IMR-90 (cell line): ENCODE measurements around the gene TCOF1.

Experiments used
- POLR2A ChIP-seq: IDR thresholded peaks from 2 replicates; pipeline ENCODE4 v1.6.1; 2012; ENCODE audit warnings: mild to moderate bottlenecking, low read depth, low read length
- TF ChIP-seq, protein P1 (sequence below): conservative IDR thresholded peaks from 2 replicates; pipeline ENCODE4 v1.5.1; 2012; ENCODE audit warnings: mild to moderate bottlenecking, low read depth, low read length, improper control_type of control experiment

DNA sequence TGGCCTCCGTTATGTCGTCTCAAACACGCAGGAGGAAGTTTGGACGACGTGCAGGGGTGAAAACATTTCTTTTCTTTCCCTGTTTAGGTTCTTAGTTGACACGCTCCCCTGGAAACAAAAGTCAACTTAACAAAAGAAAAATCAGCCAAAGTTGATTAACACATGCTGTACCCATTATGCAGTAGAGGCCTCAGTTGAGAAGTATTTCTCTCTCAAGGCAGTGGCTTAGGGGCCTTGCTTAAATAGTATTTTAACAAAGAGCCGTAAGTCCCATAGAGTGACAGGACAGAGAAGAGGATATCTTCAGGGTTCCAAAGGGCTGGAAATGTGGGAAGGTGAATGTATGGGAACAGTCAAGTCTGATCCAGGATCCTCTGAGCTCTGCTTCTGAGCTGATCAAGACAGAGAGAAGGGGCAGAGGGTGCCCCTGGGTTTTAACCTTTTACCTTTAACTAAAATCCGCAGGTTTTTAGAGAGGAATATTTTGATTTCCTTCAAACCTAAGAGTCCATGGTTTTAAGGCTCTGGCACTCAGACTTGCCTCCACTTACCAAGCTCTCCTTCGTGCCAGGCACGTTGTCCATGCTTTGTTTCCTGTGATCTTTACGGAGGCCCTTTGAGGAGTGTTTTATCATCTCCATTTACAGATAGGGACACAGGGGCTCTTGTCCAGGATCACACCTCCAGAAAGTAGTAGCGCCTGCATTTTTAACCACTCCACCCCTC, 55.8 kb downstream of the TCOF1 start:
- TF ChIP-seq, protein P1, sequence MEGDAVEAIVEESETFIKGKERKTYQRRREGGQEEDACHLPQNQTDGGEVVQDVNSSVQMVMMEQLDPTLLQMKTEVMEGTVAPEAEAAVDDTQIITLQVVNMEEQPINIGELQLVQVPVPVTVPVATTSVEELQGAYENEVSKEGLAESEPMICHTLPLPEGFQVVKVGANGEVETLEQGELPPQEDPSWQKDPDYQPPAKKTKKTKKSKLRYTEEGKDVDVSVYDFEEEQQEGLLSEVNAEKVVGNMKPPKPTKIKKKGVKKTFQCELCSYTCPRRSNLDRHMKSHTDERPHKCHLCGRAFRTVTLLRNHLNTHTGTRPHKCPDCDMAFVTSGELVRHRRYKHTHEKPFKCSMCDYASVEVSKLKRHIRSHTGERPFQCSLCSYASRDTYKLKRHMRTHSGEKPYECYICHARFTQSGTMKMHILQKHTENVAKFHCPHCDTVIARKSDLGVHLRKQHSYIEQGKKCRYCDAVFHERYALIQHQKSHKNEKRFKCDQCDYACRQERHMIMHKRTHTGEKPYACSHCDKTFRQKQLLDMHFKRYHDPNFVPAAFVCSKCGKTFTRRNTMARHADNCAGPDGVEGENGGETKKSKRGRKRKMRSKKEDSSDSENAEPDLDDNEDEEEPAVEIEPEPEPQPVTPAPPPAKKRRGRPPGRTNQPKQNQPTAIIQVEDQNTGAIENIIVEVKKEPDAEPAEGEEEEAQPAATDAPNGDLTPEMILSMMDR = no peak
- no peak for TF ChIP-seq POLR2A
